ENCODE data around the gene HIBADH.

- TF ChIP-seq RAD21 (conservative IDR thresholded peaks at IDR 0.05 in 1 of 2, IDR thresholded peaks at IDR 0.05 in 1 of 2) = no peak
- TF ChIP-seq CHD4 (IDR thresholded peaks at IDR 0.05; ENCODE audit: borderline replicate concordance) = no peak
- no peak for TF ChIP-seq CTCF (IDR thresholded peaks at IDR 0.05)
- no peak for TF ChIP-seq POLR2A (IDR thresholded peaks at IDR 0.05; ENCODE audit: low read length)
- no peak for TF ChIP-seq NPAS2 (CRISPR knock-in tag; IDR thresholded peaks at IDR 0.05; ENCODE audit: borderline replicate concordance)
- no peak for TF ChIP-seq ELK1 (IDR thresholded peaks at IDR 0.05; ENCODE audit: low read depth, low read length)
- no peak for TF ChIP-seq MAX (IDR thresholded peaks at IDR 0.05)
- no peak for TF ChIP-seq JUN (IDR thresholded peaks at IDR 0.05)
- no peak for TF ChIP-seq TFCP2L1 (CRISPR knock-in tag; IDR thresholded peaks at IDR 0.05)
- TF ChIP-seq EP300 (IDR thresholded peaks at IDR 0.05) = no peak
- TF ChIP-seq CHD2 (IDR thresholded peaks at IDR 0.05; ENCODE audit: low read length, partially characterized antibody) = no peak
- TF ChIP-seq BCL3 (IDR thresholded peaks at IDR 0.05) = no peak
Observed at GRCh38 chr7:27527348-27527714, 135.4 kb downstream of the HIBADH start.

Data from A549 (cell line).